Thoracic aorta (tissue), 2 donors: ENCODE data around the gene ERBB4. TPM values are rescaled to one million over a fixed set of nuclear protein-coding genes. Genes with fewer than 3 reads are reported as not detected.

Source experiments
- ATAC-seq: fragments of 150-250 bp; one replicate; pipeline ENCODE4 v1.8.0; 2017; ENCODE audit warnings: low read depth; ENCODE audit not compliant: insufficient number of reproducible peaks, low FRiP score
- DNase-seq: peaks from one replicate; pipeline ENCODE4 v3.0.0-alpha.2; 2020; ENCODE audit warnings: low spot score
- H3K27ac ChIP-seq, 2 donors: fragments of 200-600 bp; sonication (generic); 1 replicate in 1 of 2; 2 replicates in 1 of 2; pipeline ENCODE4 v1.5.1; 2016; ENCODE audit warnings: mild to moderate bottlenecking in 2 of 2, moderate library complexity in 2 of 2
- H3K27me3 ChIP-seq: fragments of 200-600 bp; sonication (generic); replicated peaks from 2 replicates; pipeline ENCODE4 v1.6.0; 2016; ENCODE audit warnings: mild to moderate bottlenecking; ENCODE audit not compliant: insufficient read depth
- H3K36me3 ChIP-seq: fragments of 200-600 bp; sonication (generic); one replicate; pipeline ENCODE4 v1.5.1; 2016
- H3K4me1 ChIP-seq, 2 donors: fragments of 200-600 bp; sonication (generic); 1 replicate in 1 of 2; 2 replicates in 1 of 2; pipeline versions ENCODE4 v1.5.1 to v1.6.0; 2016; ENCODE audit warnings: low read depth in 2 of 2, mild to moderate bottlenecking in 1 of 2; ENCODE audit not compliant: control insufficient read depth in 1 of 2
- H3K4me3 ChIP-seq: fragments of 200-600 bp; sonication (generic); 2 replicates; pipeline ENCODE4 v1.5.1; 2016; ENCODE audit warnings: mild to moderate bottlenecking
- H3K9me3 ChIP-seq: fragments of 200-600 bp; sonication (generic); 2 replicates; pipeline ENCODE4 v1.5.1; 2016
- total RNA-seq, 2 donors: library from RNA; depleted of rRNA; stranded (reverse); fragments of >200 nt; gene quantifications; one replicate each; pipeline versions ENCODE4 v1.1.0 to v1.2.3, GENCODE V29; 2016
- TF ChIP-seq, protein P1 (sequence below): fragments of 200-600 bp; sonication (generic); IDR thresholded peaks from one replicate; pipeline ENCODE4 v1.5.1; 2019; ENCODE audit warnings: antibody characterized with exemption

The ERBB4 gene
- total RNA-seq, 2 donors from 2014 or later, result 15.7 to 29.3 TPM

DNA sequence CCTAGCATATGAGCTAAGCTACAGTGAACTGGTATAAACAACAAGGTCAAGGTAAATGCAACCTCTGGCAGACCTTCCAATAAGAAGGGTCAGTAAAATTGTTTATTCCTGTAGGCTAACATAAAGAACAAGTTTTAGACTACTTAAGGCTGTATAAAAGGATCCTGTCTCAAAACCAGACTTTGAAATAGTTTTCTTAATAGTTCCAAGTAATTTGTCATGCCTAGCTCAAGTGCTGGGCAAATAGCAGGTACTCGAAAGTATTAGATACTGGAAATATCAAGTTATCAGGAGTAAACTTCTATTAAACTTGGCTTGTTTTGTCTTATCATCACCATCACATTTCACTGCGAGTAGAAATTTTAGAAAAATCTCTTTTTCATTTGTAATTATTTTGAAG lies 1087.0 kb downstream of the ERBB4 start:
- Histone ChIP-seq H3K9me3 (no peaks in the 10 kb centered on the region), H3K36me3 (no peaks in the 10 kb centered on the region), H3K27me3 (no peaks in the 10 kb centered on the region), H3K4me3 (no peak overlapping the region), H3K4me1 (peaks cover 0 to 6% of the 10 kb centered on the region in 2 donors), H3K27ac (no peak overlapping the region)
- TF ChIP-seq, protein P1, sequence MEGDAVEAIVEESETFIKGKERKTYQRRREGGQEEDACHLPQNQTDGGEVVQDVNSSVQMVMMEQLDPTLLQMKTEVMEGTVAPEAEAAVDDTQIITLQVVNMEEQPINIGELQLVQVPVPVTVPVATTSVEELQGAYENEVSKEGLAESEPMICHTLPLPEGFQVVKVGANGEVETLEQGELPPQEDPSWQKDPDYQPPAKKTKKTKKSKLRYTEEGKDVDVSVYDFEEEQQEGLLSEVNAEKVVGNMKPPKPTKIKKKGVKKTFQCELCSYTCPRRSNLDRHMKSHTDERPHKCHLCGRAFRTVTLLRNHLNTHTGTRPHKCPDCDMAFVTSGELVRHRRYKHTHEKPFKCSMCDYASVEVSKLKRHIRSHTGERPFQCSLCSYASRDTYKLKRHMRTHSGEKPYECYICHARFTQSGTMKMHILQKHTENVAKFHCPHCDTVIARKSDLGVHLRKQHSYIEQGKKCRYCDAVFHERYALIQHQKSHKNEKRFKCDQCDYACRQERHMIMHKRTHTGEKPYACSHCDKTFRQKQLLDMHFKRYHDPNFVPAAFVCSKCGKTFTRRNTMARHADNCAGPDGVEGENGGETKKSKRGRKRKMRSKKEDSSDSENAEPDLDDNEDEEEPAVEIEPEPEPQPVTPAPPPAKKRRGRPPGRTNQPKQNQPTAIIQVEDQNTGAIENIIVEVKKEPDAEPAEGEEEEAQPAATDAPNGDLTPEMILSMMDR, result no peak
- no peak for ATAC-seq
- no peak for DNase-seq

DNA sequence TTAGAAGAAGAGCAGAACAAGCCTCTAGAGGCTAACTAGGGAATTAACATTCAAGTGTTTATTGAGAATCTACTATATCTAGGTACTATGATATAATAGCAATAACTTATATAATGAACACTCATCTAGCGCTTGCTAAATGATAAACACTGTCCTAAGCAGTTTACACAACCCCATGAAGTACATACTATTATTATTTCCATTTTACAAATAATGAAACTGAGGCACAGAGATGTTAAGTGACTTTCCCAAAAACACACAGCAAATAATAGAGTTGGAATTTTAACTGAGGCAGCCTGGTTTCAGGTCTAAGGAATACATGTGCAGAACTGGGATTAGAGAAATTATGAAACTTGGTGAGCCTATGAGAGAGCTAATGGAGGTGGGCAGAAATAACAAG lies 1088.8 kb downstream of the ERBB4 start:
- peaks cover 0 to 2% of the 10 kb centered on the region in 2 donors for H3K4me1 ChIP-seq
- no peaks in the 10 kb centered on the region for H3K9me3 ChIP-seq
- H3K27ac ChIP-seq, result no peak overlapping the region
- no peaks in the 10 kb centered on the region for H3K27me3 ChIP-seq
- no peak for ATAC-seq
- TF ChIP-seq, protein P1, result no peak
- no peaks in the 10 kb centered on the region for H3K36me3 ChIP-seq
- H3K4me3 ChIP-seq, result no peak overlapping the region
- DNase-seq, result no peak

- H3K36me3 ChIP-seq, result no peaks in the 10 kb centered on the region
- no peak overlapping the region for H3K4me3 ChIP-seq
- DNase-seq (no peak), ATAC-seq (no peak)
- TF ChIP-seq, protein P1, result no peak
- H3K27ac ChIP-seq, result no peak overlapping the region
- H3K4me1 ChIP-seq, result no peaks in the 10 kb centered on the region
- no peaks in the 10 kb centered on the region for H3K9me3 ChIP-seq
- no peaks in the 10 kb centered on the region for H3K27me3 ChIP-seq
Observed at GRCh38 chr2:211447548-211447947, 1091.1 kb downstream of the ERBB4 start.

GRCh38 chr2:211440107-211440506 lies 1098.5 kb downstream of the ERBB4 start:
- DNase-seq, result no peak
- Histone ChIP-seq H3K4me3 (no peak overlapping the region), H3K36me3 (no peaks in the 10 kb centered on the region), H3K9me3 (no peaks in the 10 kb centered on the region), H3K4me1 (peaks cover 4 to 12% of the 10 kb centered on the region in 2 donors), H3K27me3 (no peaks in the 10 kb centered on the region), H3K27ac (no peak overlapping the region)
- ATAC-seq, result no peak
- TF ChIP-seq, protein P1, result no peak

DNA sequence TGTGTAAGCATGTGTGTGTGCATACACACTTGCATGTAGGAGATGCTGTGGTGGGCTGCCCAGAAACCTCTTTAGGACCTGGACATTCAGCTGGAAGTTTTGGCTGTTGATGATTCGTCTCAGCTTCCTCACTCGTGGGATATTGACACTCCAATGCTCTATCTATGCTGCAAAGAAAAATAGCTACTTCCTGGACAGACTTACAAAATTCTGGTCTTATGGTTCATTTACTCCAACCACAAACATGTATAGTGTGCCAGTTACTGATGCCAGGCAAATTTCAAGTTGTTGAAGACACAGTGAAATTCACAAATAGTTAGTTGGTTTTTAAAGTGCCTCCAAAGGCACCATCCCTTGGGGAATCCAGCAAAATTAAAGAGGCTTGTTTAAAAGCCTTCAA lies 1099.6 kb downstream of the ERBB4 start:
- H3K4me1 ChIP-seq, result peaks cover 4 to 12% of the 10 kb centered on the region in 2 donors
- no peaks in the 10 kb centered on the region for H3K27me3 ChIP-seq
- DNase-seq (no peak), ATAC-seq (no peak)
- H3K9me3 ChIP-seq, result no peaks in the 10 kb centered on the region
- H3K4me3 ChIP-seq, result no peak overlapping the region
- no peak overlapping the region for H3K27ac ChIP-seq
- H3K36me3 ChIP-seq, result no peaks in the 10 kb centered on the region
- TF ChIP-seq, protein P1, result no peak
